Activated CD4-positive, alpha-beta T cell treated with anti-CD3 and anti-CD28 coated beads, Interleukin-2, amount 10 ng/mL, durations not matched to agents 24 days and 14 days (primary cell): ENCODE data around the gene PCDH1. TPM values are rescaled to one million over a fixed set of nuclear protein-coding genes. Genes with fewer than 3 reads are reported as not detected.
A peak's percentile ranks its signal among the peaks of the same experiment; 100 is the strongest.

Experiments
- DNase-seq: peaks from one replicate; pipeline ENCODE4 v3.0.0; 2022
- H3K27ac Mint-ChIP-seq: one replicate; pipeline ENCODE4 v1.8.0; 2022; ENCODE audit warnings: mild to moderate bottlenecking, mixed read lengths
- H3K27me3 Mint-ChIP-seq: one replicate; pipeline ENCODE4 v1.8.0; 2022; ENCODE audit warnings: mixed read lengths
- H3K36me3 Mint-ChIP-seq: one replicate; pipeline ENCODE4 v1.8.0; 2022; ENCODE audit warnings: low read depth, mild to moderate bottlenecking, mixed read lengths
- H3K4me1 Mint-ChIP-seq: one replicate; pipeline ENCODE4 v1.8.0; 2021; ENCODE audit warnings: mixed read lengths
- H3K4me3 Mint-ChIP-seq: one replicate; pipeline ENCODE4 v1.8.0; 2022; ENCODE audit warnings: mild to moderate bottlenecking, moderate library complexity, mixed read lengths
- H3K9me3 Mint-ChIP-seq: one replicate; pipeline ENCODE4 v1.8.0; 2021; ENCODE audit warnings: mixed read lengths
- intact Hi-C: fragments of 100-400 bp; cut with micrococcal nuclease; formaldehyde crosslinking; loops from one replicate; pipeline ENCODE4 v1.15.1; 2023
- total RNA-seq: library from RNA; stranded (reverse); gene quantifications from 2 replicates; pipeline ENCODE4 v1.2.3, GENCODE V29; 2022

The PCDH1 gene
- total RNA-seq, 1 donor from 2014 or later, result not detected

GRCh38 chr5:141862936-141863543, 15.2 kb downstream of the PCDH1 start:
- DNase-seq, result no peak
- intact Hi-C loops, result no loop called here
- Mint-ChIP-seq H3K9me3 (no peaks in the 10 kb centered on the region), H3K4me3 (no peak overlapping the region), H3K36me3 (no peaks in the 10 kb centered on the region), H3K4me1 (no peaks in the 10 kb centered on the region), H3K27ac (no peak overlapping the region), H3K27me3 (peaks cover 33% of the 10 kb centered on the region)

- DNase-seq, result no peak
- intact Hi-C loops, result no loop called here
- H3K27me3 Mint-ChIP-seq, result peaks cover 26% of the 10 kb centered on the region
- H3K27ac Mint-ChIP-seq, result no peak overlapping the region
- no peaks in the 10 kb centered on the region for H3K4me1 Mint-ChIP-seq
- H3K36me3 Mint-ChIP-seq, result no peaks in the 10 kb centered on the region
- no peaks in the 10 kb centered on the region for H3K9me3 Mint-ChIP-seq
- H3K4me3 Mint-ChIP-seq, result no peak overlapping the region
Measured at GRCh38 chr5:141861194-141861593, 17.0 kb downstream of the PCDH1 start.

GRCh38 chr5:141858079-141858765, 20.0 kb downstream of the PCDH1 start:
- no peak overlapping the region for H3K27ac Mint-ChIP-seq

GRCh38 chr5:141857226-141857625, 21.0 kb downstream of the PCDH1 start:
- H3K27me3 Mint-ChIP-seq, result peaks cover 21% of the 10 kb centered on the region
- no peaks in the 10 kb centered on the region for H3K4me1 Mint-ChIP-seq
- no peaks in the 10 kb centered on the region for H3K9me3 Mint-ChIP-seq
- H3K36me3 Mint-ChIP-seq, result no peaks in the 10 kb centered on the region
- intact Hi-C loops, result no loop called here
- DNase-seq, result no peak
- no peak overlapping the region for H3K27ac Mint-ChIP-seq
- H3K4me3 Mint-ChIP-seq, result no peak overlapping the region

More at GRCh38 chr5:141858079-141858765, 20.0 kb downstream of the PCDH1 start:
- Mint-ChIP-seq H3K4me3 (no peak overlapping the region), H3K4me1 (no peaks in the 10 kb centered on the region), H3K9me3 (no peaks in the 10 kb centered on the region), H3K27me3 (peaks cover 25% of the 10 kb centered on the region), H3K36me3 (no peaks in the 10 kb centered on the region)
- intact Hi-C loops, result no loop called here
- no peak for DNase-seq

GRCh38 chr5:141856037-141856790, 22.0 kb downstream of the PCDH1 start:
- Mint-ChIP-seq H3K27me3 (peaks cover 12% of the 10 kb centered on the region), H3K27ac (no peak overlapping the region), H3K9me3 (no peaks in the 10 kb centered on the region), H3K36me3 (no peaks in the 10 kb centered on the region), H3K4me1 (no peaks in the 10 kb centered on the region), H3K4me3 (no peak overlapping the region)
- DNase-seq, result no peak
- intact Hi-C loops, result no loop called here

- intact Hi-C loops, result no loop called here
- Mint-ChIP-seq H3K9me3 (no peaks in the 10 kb centered on the region), H3K4me3 (no peak overlapping the region), H3K27me3 (peaks cover 11% of the 10 kb centered on the region), H3K36me3 (no peaks in the 10 kb centered on the region), H3K4me1 (no peaks in the 10 kb centered on the region), H3K27ac (no peak overlapping the region)
- no peak for DNase-seq
Measured at GRCh38 chr5:141855265-141856036, 22.8 kb downstream of the PCDH1 start.

- no peaks in the 10 kb centered on the region for H3K36me3 Mint-ChIP-seq
- no peaks in the 10 kb centered on the region for H3K9me3 Mint-ChIP-seq
- H3K4me3 Mint-ChIP-seq, result no peak overlapping the region
- H3K27ac Mint-ChIP-seq, result no peak overlapping the region
- peaks cover 6% of the 10 kb centered on the region for H3K4me1 Mint-ChIP-seq
- intact Hi-C loops, result loop anchor here (5.0 kb wide), 1 partner anchor 202 kb away; the partner anchor contains the start of gene FCHSD1
- no peaks in the 10 kb centered on the region for H3K27me3 Mint-ChIP-seq
- DNase-seq, result no peak
Measured at GRCh38 chr5:141853895-141854626, 24.1 kb downstream of the PCDH1 start.

GRCh38 chr5:141852448-141852847, 25.8 kb downstream of the PCDH1 start:
- no peaks in the 10 kb centered on the region for H3K36me3 Mint-ChIP-seq
- intact Hi-C loops, result loop anchor here (5.0 kb wide), 1 partner anchor 200 kb away; the partner anchor contains the start of gene FCHSD1
- no peak overlapping the region for H3K27ac Mint-ChIP-seq
- no peaks in the 10 kb centered on the region for H3K27me3 Mint-ChIP-seq
- H3K4me3 Mint-ChIP-seq, result no peak overlapping the region
- H3K4me1 Mint-ChIP-seq, result peaks cover 14% of the 10 kb centered on the region
- H3K9me3 Mint-ChIP-seq, result no peaks in the 10 kb centered on the region
- DNase-seq, result no peak

GRCh38 chr5:141851195-141851874, 26.9 kb downstream of the PCDH1 start:
- no peaks in the 10 kb centered on the region for H3K36me3 Mint-ChIP-seq
- H3K4me3 Mint-ChIP-seq, result no peak overlapping the region
- peak; percentile 60 for DNase-seq
- no peak overlapping the region for H3K27ac Mint-ChIP-seq
- H3K27me3 Mint-ChIP-seq, result no peaks in the 10 kb centered on the region
- H3K4me1 Mint-ChIP-seq, result peaks cover 14% of the 10 kb centered on the region
- no peaks in the 10 kb centered on the region for H3K9me3 Mint-ChIP-seq
- intact Hi-C loops, result loop anchor here (5.0 kb wide), 1 partner anchor 199 kb away; the partner anchor contains the start of gene FCHSD1

GRCh38 chr5:141850786-141851185, 27.4 kb downstream of the PCDH1 start:
- peaks cover 17% of the 10 kb centered on the region for H3K4me1 Mint-ChIP-seq
- no peaks in the 10 kb centered on the region for H3K36me3 Mint-ChIP-seq
- H3K27me3 Mint-ChIP-seq, result no peaks in the 10 kb centered on the region
- H3K4me3 Mint-ChIP-seq, result peak overlapping the region; percentile 69
- intact Hi-C loops, result loop anchor here (5.0 kb wide), 1 partner anchor 198 kb away; the partner anchor contains the start of gene FCHSD1
- H3K27ac Mint-ChIP-seq, result peak overlapping the region; percentile 32
- peak; percentile 62 for DNase-seq
- H3K9me3 Mint-ChIP-seq, result no peaks in the 10 kb centered on the region

- H3K27ac Mint-ChIP-seq, result peak overlapping the region; percentile 85
- peaks cover 20% of the 10 kb centered on the region for H3K4me1 Mint-ChIP-seq
- intact Hi-C loops, result loop anchor here (5.0 kb wide), 1 partner anchor 198 kb away; the partner anchor contains the start of gene FCHSD1
- H3K36me3 Mint-ChIP-seq, result no peaks in the 10 kb centered on the region
- no peaks in the 10 kb centered on the region for H3K9me3 Mint-ChIP-seq
- DNase-seq, result peak; percentile 79
- H3K27me3 Mint-ChIP-seq, result no peaks in the 10 kb centered on the region
- peak overlapping the region; percentile 87 for H3K4me3 Mint-ChIP-seq
Measured at GRCh38 chr5:141850244-141850768, 27.9 kb downstream of the PCDH1 start.
